Stomach (tissue), 4 donors: Measurements from ENCODE around the gene TOGARAM1.

Experiments
- EP300 ChIP-seq: sonication (generic); formaldehyde crosslinking; IDR thresholded peaks from one replicate; pipeline ENCODE4 v1.6.1; 2017; ENCODE audit warnings: antibody characterized with exemption
- POLR2A ChIP-seq, 4 donors: fragments of 450-650 bp; IDR thresholded peaks; one replicate each; pipeline ENCODE4 v1.6.1; 2016; ENCODE audit warnings: antibody characterized with exemption in 4 of 4, control low read depth in 2 of 4, mild to moderate bottlenecking in 1 of 4, moderate library complexity in 1 of 4
- POLR2AphosphoS5 ChIP-seq, 3 donors: sonication (generic); formaldehyde crosslinking; IDR thresholded peaks; one replicate each; pipeline ENCODE4 v1.6.1; 2016; ENCODE audit warnings: antibody characterized with exemption in 3 of 3
- TF ChIP-seq, protein P1 (sequence below), 7 experiments: fragments of 450-650 bp in 4 of 7; fragments of 200-600 bp in 3 of 7; sonication (generic) in 3 of 7; IDR thresholded peaks; one replicate each; pipeline ENCODE4 v1.5.1; 2016 to 2019; ENCODE audit warnings: antibody characterized with exemption in 7 of 7, control low read depth in 2 of 7, mild to moderate bottlenecking in 1 of 7

DNA sequence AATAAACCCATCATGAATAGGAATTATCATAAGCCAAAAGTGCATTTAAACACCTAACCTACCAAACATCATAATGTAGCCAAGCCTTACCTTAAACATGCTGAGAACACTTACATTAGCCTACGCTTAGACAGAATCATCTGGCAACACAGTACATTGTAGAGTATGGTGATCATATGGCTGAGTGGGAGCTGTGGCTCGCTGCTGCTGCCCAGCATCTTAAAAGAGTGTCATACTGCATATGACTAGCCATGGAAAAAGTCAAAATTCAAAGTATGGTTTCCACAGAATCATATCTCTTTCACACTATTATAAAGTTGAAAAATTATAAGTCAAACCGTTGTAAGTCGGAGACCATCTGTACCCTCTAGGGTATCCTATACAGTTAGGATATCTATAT, 89.9 kb downstream of the TOGARAM1 start:
- TF ChIP-seq, protein P1, sequence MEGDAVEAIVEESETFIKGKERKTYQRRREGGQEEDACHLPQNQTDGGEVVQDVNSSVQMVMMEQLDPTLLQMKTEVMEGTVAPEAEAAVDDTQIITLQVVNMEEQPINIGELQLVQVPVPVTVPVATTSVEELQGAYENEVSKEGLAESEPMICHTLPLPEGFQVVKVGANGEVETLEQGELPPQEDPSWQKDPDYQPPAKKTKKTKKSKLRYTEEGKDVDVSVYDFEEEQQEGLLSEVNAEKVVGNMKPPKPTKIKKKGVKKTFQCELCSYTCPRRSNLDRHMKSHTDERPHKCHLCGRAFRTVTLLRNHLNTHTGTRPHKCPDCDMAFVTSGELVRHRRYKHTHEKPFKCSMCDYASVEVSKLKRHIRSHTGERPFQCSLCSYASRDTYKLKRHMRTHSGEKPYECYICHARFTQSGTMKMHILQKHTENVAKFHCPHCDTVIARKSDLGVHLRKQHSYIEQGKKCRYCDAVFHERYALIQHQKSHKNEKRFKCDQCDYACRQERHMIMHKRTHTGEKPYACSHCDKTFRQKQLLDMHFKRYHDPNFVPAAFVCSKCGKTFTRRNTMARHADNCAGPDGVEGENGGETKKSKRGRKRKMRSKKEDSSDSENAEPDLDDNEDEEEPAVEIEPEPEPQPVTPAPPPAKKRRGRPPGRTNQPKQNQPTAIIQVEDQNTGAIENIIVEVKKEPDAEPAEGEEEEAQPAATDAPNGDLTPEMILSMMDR (IDR thresholded peaks at IDR 0.05) = no peak
- TF ChIP-seq POLR2A (IDR thresholded peaks at IDR 0.05) (no peak), EP300 (no peak), POLR2AphosphoS5 (IDR thresholded peaks at IDR 0.05) (no peak)
